ENCODE results near the gene GALNT18. TPM values are rescaled to one million over a fixed set of nuclear protein-coding genes. Genes with fewer than 3 reads are reported as not detected.

Gene GALNT18
- total and polyA plus RNA-seq, 2 donors (not counting 3 experiments of a cell fraction or from before 2014, with no cell fraction given), result 0.17 to 0.18 TPM

- H3K79me2 ChIP-seq (ENCODE audit: control insufficient read depth, insufficient read depth, low read length), result no peaks in the 10 kb centered on the region
- no peak for FAIRE-seq
- H3K27me3 ChIP-seq (ENCODE audit: control insufficient read depth in 2 of 2, insufficient read depth in 2 of 2, low read length in 2 of 2), result no peaks in the 10 kb centered on the region
- ChIA-PET CTCF (no interaction called here), POLR2A (no interaction called here)
- dilution Hi-C loops (cut with MboI; ENCODE audit: extremely low pct_ligation_motif_present, low sequenced_read_pairs), result no loop called here
- no peaks in the 10 kb centered on the region for H4K20me1 ChIP-seq (replicated peaks; ENCODE audit: control insufficient read depth, extremely low read depth, insufficient read depth, low read length)
- no peaks in the 10 kb centered on the region for H3K9me3 ChIP-seq (replicated peaks; ENCODE audit: control insufficient read depth, insufficient read depth, low read length)
- H3K4me1 ChIP-seq (ENCODE audit: control insufficient read depth, extremely low read depth, insufficient read depth, low read length), result no peaks in the 10 kb centered on the region
- intact Hi-C loops (cut with micrococcal nuclease), result no loop called here
- no peak overlapping the region for H3K27ac ChIP-seq (ENCODE audit: insufficient read depth, low read depth, low read length)
- TF ChIP-seq POLR2A (IDR thresholded peaks at IDR 0.05; ENCODE audit: low read depth, low read length), result no peak
- no peak for TF ChIP-seq JUN (IDR thresholded peaks at IDR 0.05; ENCODE audit: borderline replicate concordance, insufficient read depth, insufficient read length, low read depth)
- no peak for TF ChIP-seq EZH2 (IDR thresholded peaks at IDR 0.05; ENCODE audit: borderline replicate concordance, low read depth, low read length, severe bottlenecking)
- no peak for TF ChIP-seq FOS (IDR thresholded peaks at IDR 0.05; ENCODE audit: borderline replicate concordance, insufficient read depth, low read length)
- TF ChIP-seq MYC (IDR thresholded peaks at IDR 0.05; ENCODE audit: low read depth, low read length), result no peak
- TF ChIP-seq CTCF (IDR thresholded peaks at IDR 0.05; ENCODE audit: extremely low read depth in 1 of 2, insufficient read depth in 1 of 2, low read depth in 1 of 2, low read length in 2 of 2), result no peak
- no peak for TF ChIP-seq MAX (IDR thresholded peaks at IDR 0.05; ENCODE audit: insufficient read depth, insufficient read length)
- TF ChIP-seq POLR2AphosphoS5 (IDR thresholded peaks at IDR 0.05; ENCODE audit: insufficient read depth, low read depth, low read length), result no peak
- no peak for TF ChIP-seq GATA2 (IDR thresholded peaks at IDR 0.05; ENCODE audit: insufficient read depth, insufficient read length, low read depth, low read length)
- H3K4me3 ChIP-seq (replicated peaks in 1 of 3; ENCODE audit: insufficient read depth in 1 of 3, low read depth in 1 of 3, low read length in 3 of 3), result no peak overlapping the region
- H3K9ac ChIP-seq (replicated peaks; ENCODE audit: extremely low read depth, insufficient read depth, low read length), result no peak overlapping the region
- no peak overlapping the region for H3K4me2 ChIP-seq (ENCODE audit: insufficient read depth, low read length)
- no peaks in the 10 kb centered on the region for H3K9me1 ChIP-seq (replicated peaks; ENCODE audit: control insufficient read depth, extremely low read depth, insufficient read depth, low read length)
- no peak overlapping the region for H2AFZ ChIP-seq (ENCODE audit: low read depth, low read length)
- no TSS peak for BruUV-seq (replicated peaks)
- H3K36me3 ChIP-seq (ENCODE audit: control insufficient read depth in 2 of 2, extremely low read depth in 1 of 2, insufficient read depth in 2 of 2, low read length in 2 of 2), result no peaks in the 10 kb centered on the region
- DNase-seq (ENCODE audit: low read depth, low spot score), result no peak
Observed at GRCh38 chr11:11253497-11253896, 368.3 kb downstream of the GALNT18 start.

All from endothelial cell of umbilical vein (primary cell).